Endothelial cell of umbilical vein (primary cell): ENCODE data around the gene POLE. TPM values are rescaled to one million over a fixed set of nuclear protein-coding genes. Genes with fewer than 3 reads are reported as not detected.

Experiments used
- BruUV-seq: library from RNA; stranded (reverse); fragments of 400-500 nt; replicated peaks from 2 replicates; lab custom pipeline; 2021; lab: Mats Ljungman, UMichigan
- CTCF ChIA-PET: fragments of 300-600, 350-600 bp; sonication (Branson Sonifier 250); formaldehyde crosslinking; loops from one replicate; lab custom pipeline; 2021; ENCODE audit warnings: antibody characterized with exemption, inconsistent platforms; lab: Charles Lee
- POLR2A ChIA-PET: fragments of 300-600, 350-600 bp; sonication (Branson Sonifier 250); formaldehyde crosslinking; loops from one replicate; lab custom pipeline; 2021; ENCODE audit warnings: antibody characterized with exemption, inconsistent platforms; lab: Charles Lee
- DNase-seq: peaks from one replicate; pipeline ENCODE4 v3.0.0-alpha.2; 2011; ENCODE audit warnings: low read depth, low spot score
- FAIRE-seq: peaks from 2 replicates; lab custom pipeline; 2011; peaks lifted over from hg19 to GRCh38; lab: Jason Lieb, UNC
- H2AFZ ChIP-seq: 2 replicates; pipeline ENCODE4 v1.6.0; 2012; ENCODE audit warnings: low read depth, low read length, control low read depth, inconsistent platforms
- H3K27ac ChIP-seq: 2 replicates; pipeline ENCODE4 v1.5.1; 2011; ENCODE audit warnings: low read depth, mild to moderate bottlenecking, control low read depth, low read length, moderate library complexity; ENCODE audit not compliant: insufficient read depth
- H3K27me3 ChIP-seq, 2 experiments: 2 replicates each; pipeline versions ENCODE4 v1.6.0 to v1.6.1; 2011; ENCODE audit warnings: low read length in 2 of 2, mixed read lengths in 1 of 2; ENCODE audit not compliant: control insufficient read depth in 2 of 2, insufficient read depth in 2 of 2
- H3K36me3 ChIP-seq, 2 experiments: 2 replicates in 1 of 2; 3 replicates in 1 of 2; pipeline ENCODE4 v1.5.1; 2011; ENCODE audit warnings: low read length in 2 of 2, mild to moderate bottlenecking in 1 of 2, moderate library complexity in 1 of 2; ENCODE audit not compliant: control insufficient read depth in 2 of 2, insufficient read depth in 2 of 2; ENCODE audit errors: extremely low read depth in 1 of 2
- H3K4me1 ChIP-seq: 3 replicates; pipeline ENCODE4 v1.5.1; 2011; ENCODE audit warnings: mild to moderate bottlenecking, low read length; ENCODE audit not compliant: control insufficient read depth, insufficient read depth; ENCODE audit errors: extremely low read depth
- H3K4me2 ChIP-seq: 2 replicates; pipeline ENCODE4 v1.6.1; 2011; ENCODE audit warnings: low read length, control low read depth, mixed read lengths; ENCODE audit not compliant: insufficient read depth
- H3K4me3 ChIP-seq, 3 experiments: fragments of 200-600 bp in 1 of 3; sonication (generic), shearing (Covaris generic) in 1 of 3; replicated peaks in 1 of 3; 2 replicates each; pipeline ENCODE4 v1.5.1; 2011 to 2016; ENCODE audit warnings: control low read depth in 3 of 3, low read length in 3 of 3, mild to moderate bottlenecking in 2 of 3, inconsistent platforms in 1 of 3, low read depth in 1 of 3, moderate library complexity in 1 of 3; ENCODE audit not compliant: insufficient read depth in 1 of 3
- H3K79me2 ChIP-seq: 2 replicates; pipeline ENCODE4 v1.6.0; 2012; ENCODE audit warnings: low read length, inconsistent platforms; ENCODE audit not compliant: control insufficient read depth, insufficient read depth
- H3K9ac ChIP-seq: replicated peaks from 2 replicates; pipeline ENCODE3; 2011; ENCODE audit warnings: low read length, control low read depth; ENCODE audit not compliant: insufficient read depth; ENCODE audit errors: extremely low read depth
- H3K9me1 ChIP-seq: replicated peaks from 3 replicates; pipeline ENCODE4 v1.6.0; 2011; ENCODE audit warnings: mild to moderate bottlenecking, low read length; ENCODE audit not compliant: control insufficient read depth, insufficient read depth; ENCODE audit errors: extremely low read depth
- H3K9me3 ChIP-seq: replicated peaks from 2 replicates; pipeline ENCODE4 v1.5.1; 2012; ENCODE audit warnings: low read length, inconsistent platforms; ENCODE audit not compliant: control insufficient read depth, insufficient read depth
- H4K20me1 ChIP-seq: replicated peaks from 2 replicates; pipeline ENCODE3; 2011; ENCODE audit warnings: mild to moderate bottlenecking, low read length; ENCODE audit not compliant: control insufficient read depth, insufficient read depth; ENCODE audit errors: extremely low read depth
- EZH2 ChIP-seq: IDR thresholded peaks from 2 replicates; pipeline ENCODE4 v1.6.1; 2012; ENCODE audit warnings: borderline replicate concordance, low read depth, mild to moderate bottlenecking, moderate library complexity, low read length, inconsistent platforms; ENCODE audit not compliant: severe bottlenecking
- FOS ChIP-seq: IDR thresholded peaks from 2 replicates; pipeline ENCODE4 v1.6.1; 2011; ENCODE audit warnings: mild to moderate bottlenecking, low read length, moderate library complexity, borderline replicate concordance; ENCODE audit not compliant: insufficient read depth
- GATA2 ChIP-seq: IDR thresholded peaks from 2 replicates; pipeline ENCODE4 v1.7.0; 2011; ENCODE audit warnings: low read depth, mild to moderate bottlenecking, moderate library complexity, mixed read lengths, low read length; ENCODE audit not compliant: insufficient read length, insufficient read depth
- JUN ChIP-seq: IDR thresholded peaks from 2 replicates; pipeline ENCODE4 v1.6.1; 2011; ENCODE audit warnings: borderline replicate concordance, low read depth; ENCODE audit not compliant: insufficient read length, insufficient read depth
- MAX ChIP-seq: IDR thresholded peaks from 2 replicates; pipeline ENCODE4 v1.6.1; 2011; ENCODE audit not compliant: insufficient read depth, insufficient read length
- MYC ChIP-seq: IDR thresholded peaks from one replicate; pipeline ENCODE4 v1.6.1; 2011; ENCODE audit warnings: mild to moderate bottlenecking, low read depth, low read length
- POLR2A ChIP-seq: IDR thresholded peaks from 2 replicates; pipeline ENCODE4 v1.6.1; 2012; ENCODE audit warnings: low read depth, mild to moderate bottlenecking, control low read depth, low read length
- POLR2AphosphoS5 ChIP-seq: IDR thresholded peaks from 2 replicates; pipeline ENCODE4 v1.6.1; 2012; ENCODE audit warnings: low read depth, mild to moderate bottlenecking, control low read depth, low read length, moderate library complexity; ENCODE audit not compliant: insufficient read depth
- dilution Hi-C: fragments of 300-500 bp; cut with MboI; formaldehyde crosslinking; loops from one replicate; pipeline ENCODE4 v1.15.0; 2019; ENCODE audit warnings: low sequenced_read_pairs; ENCODE audit not compliant: extremely low pct_ligation_motif_present
- intact Hi-C: fragments of 100-400 bp; cut with micrococcal nuclease; formaldehyde crosslinking; loops from one replicate; pipeline ENCODE4 v1.10.0; 2022
- polyA plus RNA-seq, 4 experiments: library from polyadenylated mRNA; depleted of rRNA in 3 of 4; stranded (reverse) in 3 of 4; unstranded in 1 of 4; fragments of >200 nt; gene quantifications; 2 replicates each; pipeline versions ENCODE4 v1.2.1 to v1.2.3, GENCODE V29; 2011 to 2012; ENCODE audit warnings: missing spikeins in 1 of 4
- total RNA-seq: library from RNA; stranded (reverse); gene quantifications from 2 replicates; pipeline ENCODE4 v1.2.3, GENCODE V29; 2021
- TF ChIP-seq, protein P1 (sequence below), 2 donors: IDR thresholded peaks; 1 replicate in 1 of 2; 2 replicates in 1 of 2; pipeline ENCODE4 v1.5.1; 2011; ENCODE audit warnings: low read length in 2 of 2, mild to moderate bottlenecking in 2 of 2, moderate library complexity in 2 of 2, control low read depth in 1 of 2, inconsistent platforms in 1 of 2, low read depth in 1 of 2; ENCODE audit not compliant: insufficient read depth in 1 of 2; ENCODE audit errors: extremely low read depth in 1 of 2

The POLE gene
- total and polyA plus RNA-seq, 2 donors (not counting 3 experiments of a cell fraction or from before 2014, with no cell fraction given), result 22.9 to 82.7 TPM

DNA sequence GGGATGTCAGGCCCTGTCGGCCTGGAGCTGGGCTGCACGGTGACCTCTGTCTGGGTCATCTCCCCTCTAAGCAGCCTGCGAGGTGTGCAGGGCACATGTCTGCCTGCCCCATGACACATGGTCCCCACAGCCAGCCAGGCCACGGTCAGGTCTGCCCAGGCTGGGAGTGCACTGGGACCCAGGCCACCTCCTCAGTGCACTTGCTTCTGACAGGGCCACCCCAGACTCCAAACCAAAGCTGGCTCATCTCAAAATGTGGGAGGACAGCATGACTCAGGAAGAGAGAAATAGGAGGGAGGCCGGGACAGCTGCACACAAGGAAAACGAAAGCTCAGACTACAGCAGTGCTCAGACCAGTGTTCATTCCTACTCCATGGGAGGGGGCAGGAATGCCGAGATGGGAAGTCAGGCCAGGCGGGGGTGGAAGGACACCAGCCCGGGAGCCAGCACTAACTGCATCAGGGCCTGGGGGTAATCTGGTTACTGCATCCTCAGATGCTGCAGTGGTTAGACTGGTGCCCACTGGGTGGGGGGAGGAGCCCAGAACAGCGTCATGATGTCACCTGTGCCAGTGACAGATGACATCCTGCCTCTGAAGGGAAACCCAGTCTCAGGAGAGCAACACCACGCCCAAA lies 64.6 kb downstream of the POLE start:
- FAIRE-seq (no peak), DNase-seq (no peak)
- H2AFZ ChIP-seq, result no peak overlapping the region
- no peak overlapping the region for H3K9ac ChIP-seq
- no peaks in the 10 kb centered on the region for H3K9me1 ChIP-seq
- intact Hi-C loops, result no loop called here
- H3K27ac ChIP-seq, result no peak overlapping the region
- no peaks in the 10 kb centered on the region for H3K9me3 ChIP-seq
- H4K20me1 ChIP-seq, result no peaks in the 10 kb centered on the region
- TF ChIP-seq MYC, result no peak
- TF ChIP-seq, protein P1, sequence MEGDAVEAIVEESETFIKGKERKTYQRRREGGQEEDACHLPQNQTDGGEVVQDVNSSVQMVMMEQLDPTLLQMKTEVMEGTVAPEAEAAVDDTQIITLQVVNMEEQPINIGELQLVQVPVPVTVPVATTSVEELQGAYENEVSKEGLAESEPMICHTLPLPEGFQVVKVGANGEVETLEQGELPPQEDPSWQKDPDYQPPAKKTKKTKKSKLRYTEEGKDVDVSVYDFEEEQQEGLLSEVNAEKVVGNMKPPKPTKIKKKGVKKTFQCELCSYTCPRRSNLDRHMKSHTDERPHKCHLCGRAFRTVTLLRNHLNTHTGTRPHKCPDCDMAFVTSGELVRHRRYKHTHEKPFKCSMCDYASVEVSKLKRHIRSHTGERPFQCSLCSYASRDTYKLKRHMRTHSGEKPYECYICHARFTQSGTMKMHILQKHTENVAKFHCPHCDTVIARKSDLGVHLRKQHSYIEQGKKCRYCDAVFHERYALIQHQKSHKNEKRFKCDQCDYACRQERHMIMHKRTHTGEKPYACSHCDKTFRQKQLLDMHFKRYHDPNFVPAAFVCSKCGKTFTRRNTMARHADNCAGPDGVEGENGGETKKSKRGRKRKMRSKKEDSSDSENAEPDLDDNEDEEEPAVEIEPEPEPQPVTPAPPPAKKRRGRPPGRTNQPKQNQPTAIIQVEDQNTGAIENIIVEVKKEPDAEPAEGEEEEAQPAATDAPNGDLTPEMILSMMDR (IDR thresholded peaks at IDR 0.05; ENCODE audit: extremely low read depth in 1 of 2, insufficient read depth in 1 of 2, low read depth in 1 of 2, low read length in 2 of 2), result no peak
- TF ChIP-seq POLR2AphosphoS5, result no peak
- no peak for TF ChIP-seq GATA2
- no peak for TF ChIP-seq FOS
- no peak for TF ChIP-seq JUN
- TF ChIP-seq EZH2, result no peak
- TF ChIP-seq POLR2A, result no peak
- TF ChIP-seq MAX, result no peak
- H3K79me2 ChIP-seq, result no peaks in the 10 kb centered on the region
- no peak overlapping the region for H3K4me2 ChIP-seq
- peaks cover 11 to 12% of the 10 kb centered on the region in 2 experiments for H3K27me3 ChIP-seq
- no peak overlapping the region for H3K4me3 ChIP-seq
- H3K4me1 ChIP-seq, result no peaks in the 10 kb centered on the region
- ChIA-PET POLR2A (no interaction called here), CTCF (interaction anchor here (1.6 kb wide), 1 partner anchor 16 kb away, joined by 3 read pairs; no protein-coding TSS in a partner anchor)
- dilution Hi-C loops, result no loop called here
- H3K36me3 ChIP-seq, result peaks cover 0 to 8% of the 10 kb centered on the region in 2 experiments
- BruUV-seq, result no TSS peak
